ENCODE results near the gene NRXN3.
A peak's percentile ranks its signal among the peaks of the same experiment; 100 is the strongest.
"Not testable (repeated sequence)": the region's sequence is repeated elsewhere in the genome, so short reads cannot be mapped to it uniquely, and the experiment has no call there.

NRXN3 gene

DNA sequence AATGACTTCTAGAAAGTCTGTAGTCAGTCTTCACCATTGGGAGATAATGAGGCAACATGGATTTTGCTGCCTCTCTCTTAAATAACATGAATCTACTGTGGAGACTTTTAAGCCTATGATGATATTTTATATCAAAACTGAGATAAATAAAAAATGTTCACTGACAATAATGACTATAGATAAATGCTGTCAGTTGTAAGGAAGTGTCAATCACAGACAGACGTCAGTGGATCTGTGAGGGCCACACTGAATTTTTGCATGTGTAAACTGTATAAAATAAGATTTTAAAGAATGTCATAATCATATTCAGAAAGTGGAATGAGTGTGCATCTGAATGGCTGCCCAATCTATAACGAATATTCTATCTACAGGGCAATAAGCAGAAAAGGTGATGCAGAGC lies 364.0 kb downstream of the NRXN3 start:
- Histone ChIP-seq H3K27ac (ENCODE audit: insufficient read depth, low read depth, low read length, poor library complexity, severe bottlenecking) (no peak overlapping the region), H3K36me3 (ENCODE audit: control insufficient read depth, insufficient read depth, low read length) (no peaks in the 10 kb centered on the region), H3K9me3 (ENCODE audit: control insufficient read depth, low read length) (no peaks in the 10 kb centered on the region), H3K27me3 (ENCODE audit: control insufficient read depth, insufficient read depth, low read length, poor library complexity, severe bottlenecking) (no peaks in the 10 kb centered on the region), H3K4me1 (ENCODE audit: control insufficient read depth, insufficient read depth, low read length) (no peaks in the 10 kb centered on the region), H3K4me3 (ENCODE audit: insufficient read depth, low read depth, low read length) (no peak overlapping the region)
- 81 to 83% methylated on average over 2 of the region's 2 CpGs for WGBS, 2 experiments

DNA sequence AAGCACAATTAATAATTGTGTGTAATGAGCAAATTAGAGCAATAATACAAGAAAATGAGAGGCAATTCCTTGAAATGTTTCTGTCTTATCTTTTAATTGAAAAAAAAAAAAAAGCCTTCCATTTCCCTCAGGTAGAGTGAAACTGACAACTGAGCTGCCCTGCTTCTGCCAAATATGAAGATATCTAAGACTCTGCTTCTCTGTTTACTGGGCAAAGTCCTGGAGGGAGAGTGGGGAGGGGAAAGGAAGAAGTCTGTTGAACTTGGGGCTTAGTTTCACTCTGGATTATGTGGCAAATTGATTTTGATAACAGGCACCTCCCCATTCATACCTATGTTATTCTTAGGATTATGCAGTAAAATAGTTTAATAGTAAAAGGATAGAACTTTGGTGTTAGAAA lies 364.9 kb downstream of the NRXN3 start:
- no peaks in the 10 kb centered on the region for H3K9me3 ChIP-seq (ENCODE audit: control insufficient read depth, low read length)

DNA sequence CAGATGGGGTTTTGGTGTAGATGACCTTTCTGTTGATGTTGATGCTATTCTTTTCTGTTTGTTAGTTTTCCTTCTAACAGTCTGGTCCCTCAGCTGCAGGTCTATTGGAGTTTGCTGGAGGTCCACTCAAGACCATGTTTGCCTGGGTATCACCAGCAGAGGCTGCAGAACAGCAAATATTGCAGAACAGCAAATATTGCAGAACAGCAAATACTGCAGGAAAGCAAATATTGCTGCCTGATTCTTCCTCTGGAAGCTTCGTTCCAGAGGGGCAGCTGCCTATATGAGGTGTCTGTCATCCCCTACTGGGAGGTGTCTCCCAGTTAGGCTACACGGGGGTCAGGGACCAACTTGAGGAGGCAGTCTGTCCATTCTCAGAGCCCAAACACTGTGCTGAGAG lies 371.6 kb downstream of the NRXN3 start:
- H3K4me1 ChIP-seq (ENCODE audit: control insufficient read depth, insufficient read depth, low read length); H3K36me3 ChIP-seq (ENCODE audit: control insufficient read depth, insufficient read depth, low read length); H3K9me3 ChIP-seq (ENCODE audit: control insufficient read depth, low read length); H3K27ac ChIP-seq (ENCODE audit: insufficient read depth, low read depth, low read length, poor library complexity, severe bottlenecking); H3K27me3 ChIP-seq (ENCODE audit: control insufficient read depth, insufficient read depth, low read length, poor library complexity, severe bottlenecking); H3K4me3 ChIP-seq (ENCODE audit: insufficient read depth, low read depth, low read length): not testable (repeated sequence)
- WGBS, 2 experiments: 89 to 91% methylated on average over 2 of the region's 2 CpGs

More for the DNA sequence above, 364.9 kb downstream of the NRXN3 start:
- no peaks in the 10 kb centered on the region for H3K27me3 ChIP-seq (ENCODE audit: control insufficient read depth, insufficient read depth, low read length, poor library complexity, severe bottlenecking)
- H3K36me3 ChIP-seq (ENCODE audit: control insufficient read depth, insufficient read depth, low read length): no peaks in the 10 kb centered on the region
- no peaks in the 10 kb centered on the region for H3K4me1 ChIP-seq (ENCODE audit: control insufficient read depth, insufficient read depth, low read length)
- no peak overlapping the region for H3K4me3 ChIP-seq (ENCODE audit: insufficient read depth, low read depth, low read length)
- no peak overlapping the region for H3K27ac ChIP-seq (ENCODE audit: insufficient read depth, low read depth, low read length, poor library complexity, severe bottlenecking)

DNA sequence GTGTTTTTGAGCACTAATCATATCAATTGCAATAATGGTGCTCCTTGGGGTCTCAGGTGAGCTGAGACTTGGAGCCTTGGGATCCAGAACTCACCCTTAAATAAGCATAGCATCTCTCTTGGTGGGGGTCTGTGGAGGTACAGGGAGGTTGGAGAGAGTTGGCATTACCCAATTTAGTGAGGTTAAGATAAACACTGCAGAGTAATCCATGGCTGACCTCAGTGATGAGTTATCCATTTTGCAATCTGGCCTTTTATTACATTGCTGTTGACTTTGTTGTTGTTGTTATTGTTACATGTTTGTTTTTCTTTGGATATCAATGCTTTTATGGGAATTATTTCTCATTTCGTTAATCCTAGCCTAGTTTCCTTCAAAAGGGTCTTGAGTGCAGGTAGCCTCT lies 373.3 kb downstream of the NRXN3 start:
- no peaks in the 10 kb centered on the region for H3K36me3 ChIP-seq (ENCODE audit: control insufficient read depth, insufficient read depth, low read length)
- H3K4me1 ChIP-seq (ENCODE audit: control insufficient read depth, insufficient read depth, low read length): no peaks in the 10 kb centered on the region
- no peak overlapping the region for H3K27ac ChIP-seq (ENCODE audit: insufficient read depth, low read depth, low read length, poor library complexity, severe bottlenecking)
- H3K4me3 ChIP-seq (ENCODE audit: insufficient read depth, low read depth, low read length): no peak overlapping the region
- no peaks in the 10 kb centered on the region for H3K27me3 ChIP-seq (ENCODE audit: control insufficient read depth, insufficient read depth, low read length, poor library complexity, severe bottlenecking)
- WGBS, 2 experiments: 83 to 94% methylated on average over 1 of the region's 1 CpG
- H3K9me3 ChIP-seq (ENCODE audit: control insufficient read depth, low read length): no peaks in the 10 kb centered on the region

DNA sequence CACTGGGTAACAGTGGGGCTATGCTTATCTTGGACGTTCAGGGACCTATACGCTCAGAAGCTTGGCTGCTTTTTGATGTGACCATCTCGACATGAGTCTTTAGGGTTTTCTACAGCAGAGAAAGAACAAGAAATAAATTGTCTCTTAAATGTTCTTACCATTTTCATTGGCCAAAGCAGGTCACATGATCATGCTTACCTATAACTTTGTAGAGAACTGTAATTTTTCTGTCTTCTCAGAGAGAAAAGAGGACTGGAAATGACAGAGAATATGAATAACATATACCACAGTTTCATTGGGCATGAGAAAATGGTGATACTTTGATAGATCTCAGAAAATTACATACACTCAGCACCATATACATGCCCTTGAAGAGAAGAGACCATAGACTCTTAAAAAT lies 390.9 kb downstream of the NRXN3 start:
- WGBS, 2 experiments: 70 to 75% methylated on average over 3 of the region's 3 CpGs
- Histone ChIP-seq H3K4me1 (ENCODE audit: control insufficient read depth, insufficient read depth, low read length) (no peaks in the 10 kb centered on the region), H3K9me3 (ENCODE audit: control insufficient read depth, low read length) (no peaks in the 10 kb centered on the region), H3K4me3 (ENCODE audit: insufficient read depth, low read depth, low read length) (no peak overlapping the region), H3K27me3 (ENCODE audit: control insufficient read depth, insufficient read depth, low read length, poor library complexity, severe bottlenecking) (no peaks in the 10 kb centered on the region), H3K36me3 (ENCODE audit: control insufficient read depth, insufficient read depth, low read length) (no peaks in the 10 kb centered on the region), H3K27ac (ENCODE audit: insufficient read depth, low read depth, low read length, poor library complexity, severe bottlenecking) (no peak overlapping the region)

DNA sequence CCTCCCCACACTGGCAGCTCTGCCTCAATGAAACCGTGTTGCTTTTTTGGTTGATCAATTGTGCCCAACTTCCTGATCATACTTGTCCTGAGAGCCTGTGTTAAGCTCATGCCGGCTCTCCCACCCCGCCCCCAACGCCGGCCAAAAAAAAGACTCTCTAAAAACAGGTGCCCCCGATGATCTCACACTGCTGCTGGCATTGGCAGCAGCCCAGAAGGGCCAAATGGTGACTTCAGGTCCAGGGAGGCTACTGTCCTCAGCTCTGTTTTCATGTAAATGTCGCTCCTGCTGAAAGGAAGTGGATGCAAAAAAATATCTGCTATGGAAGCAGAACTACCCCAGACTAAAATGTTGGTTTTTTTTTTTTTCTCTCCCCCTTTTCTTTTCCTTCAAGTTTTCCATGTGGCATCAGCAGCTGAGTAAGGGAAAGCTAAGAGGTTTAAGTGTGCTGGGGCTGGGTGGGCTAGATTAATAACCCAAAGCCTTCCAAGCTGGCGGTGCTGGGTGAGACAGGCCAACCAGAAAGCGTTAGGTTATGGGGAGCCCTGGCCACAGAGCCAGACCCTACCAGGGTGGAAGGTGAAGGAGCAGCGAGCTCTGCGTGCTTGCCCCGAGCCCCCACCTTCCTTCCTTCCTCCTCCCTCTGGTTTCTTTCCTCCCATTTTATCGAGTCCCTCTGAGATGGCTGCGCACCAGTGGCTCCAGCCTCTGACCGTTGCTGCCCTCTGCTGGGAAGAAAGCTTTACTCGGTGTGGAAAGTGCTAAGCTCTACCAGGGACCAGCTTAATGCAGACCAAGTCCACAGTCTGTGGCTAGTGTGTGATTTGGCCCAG lies 396.1 kb downstream of the NRXN3 start:
- H3K36me3 ChIP-seq (ENCODE audit: control insufficient read depth, insufficient read depth, low read length): no peaks in the 10 kb centered on the region
- no peaks in the 10 kb centered on the region for H3K4me1 ChIP-seq (ENCODE audit: control insufficient read depth, insufficient read depth, low read length)
- no peaks in the 10 kb centered on the region for H3K27me3 ChIP-seq (ENCODE audit: control insufficient read depth, insufficient read depth, low read length, poor library complexity, severe bottlenecking)
- H3K4me3 ChIP-seq (ENCODE audit: insufficient read depth, low read depth, low read length): peak overlapping the region; percentile 1
- no peaks in the 10 kb centered on the region for H3K9me3 ChIP-seq (ENCODE audit: control insufficient read depth, low read length)
- no peak overlapping the region for H3K27ac ChIP-seq (ENCODE audit: insufficient read depth, low read depth, low read length, poor library complexity, severe bottlenecking)
- WGBS, 2 experiments: 16 to 22% methylated on average over 16 of the region's 16 CpGs

DNA sequence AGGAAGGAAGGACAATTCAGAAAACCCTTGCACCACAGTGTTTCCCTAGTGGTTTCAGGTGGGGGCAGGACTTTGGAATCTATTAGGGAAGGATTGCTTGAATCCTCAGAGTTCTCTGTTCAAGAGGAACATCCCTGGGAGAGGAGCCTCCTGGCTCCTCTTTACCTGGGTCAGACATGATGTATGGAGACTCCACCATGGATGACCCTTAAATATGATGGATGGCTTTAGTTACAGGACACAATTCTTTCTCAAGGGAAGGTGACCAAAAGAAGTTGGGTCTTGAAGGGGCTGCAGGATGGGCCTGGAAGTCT lies 396.6 kb downstream of the NRXN3 start:
- H3K4me1 ChIP-seq (ENCODE audit: control insufficient read depth, insufficient read depth, low read length): no peaks in the 10 kb centered on the region
- H3K27me3 ChIP-seq (ENCODE audit: control insufficient read depth, insufficient read depth, low read length, poor library complexity, severe bottlenecking): no peaks in the 10 kb centered on the region
- H3K9me3 ChIP-seq (ENCODE audit: control insufficient read depth, low read length): no peaks in the 10 kb centered on the region
- no peaks in the 10 kb centered on the region for H3K36me3 ChIP-seq (ENCODE audit: control insufficient read depth, insufficient read depth, low read length)
- H3K27ac ChIP-seq (ENCODE audit: insufficient read depth, low read depth, low read length, poor library complexity, severe bottlenecking): no peak overlapping the region
- H3K4me3 ChIP-seq (ENCODE audit: insufficient read depth, low read depth, low read length): no peak overlapping the region

DNA sequence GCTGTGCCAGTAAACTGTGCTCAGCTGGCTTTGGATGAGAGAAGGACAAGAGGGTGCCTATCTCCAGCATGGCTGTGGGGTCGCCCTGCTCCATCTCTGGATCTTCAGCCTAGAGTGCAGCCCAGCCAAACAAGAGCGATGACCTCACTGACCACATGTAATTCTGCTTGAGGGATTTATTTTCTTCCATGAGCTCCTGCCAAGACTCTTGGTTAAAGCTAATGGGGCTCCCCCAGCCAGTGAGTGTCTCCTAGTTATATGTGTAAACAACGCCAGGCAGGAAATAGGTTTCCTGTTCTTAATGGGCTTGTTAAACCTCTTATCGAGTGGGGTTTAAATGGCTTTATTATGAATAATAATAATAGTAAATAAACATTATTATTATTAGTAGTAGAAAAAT lies 397.2 kb downstream of the NRXN3 start:
- Histone ChIP-seq H3K4me1 (ENCODE audit: control insufficient read depth, insufficient read depth, low read length) (no peaks in the 10 kb centered on the region), H3K27me3 (ENCODE audit: control insufficient read depth, insufficient read depth, low read length, poor library complexity, severe bottlenecking) (no peaks in the 10 kb centered on the region), H3K9me3 (ENCODE audit: control insufficient read depth, low read length) (no peaks in the 10 kb centered on the region), H3K4me3 (ENCODE audit: insufficient read depth, low read depth, low read length) (no peak overlapping the region), H3K27ac (ENCODE audit: insufficient read depth, low read depth, low read length, poor library complexity, severe bottlenecking) (no peak overlapping the region), H3K36me3 (ENCODE audit: control insufficient read depth, insufficient read depth, low read length) (no peaks in the 10 kb centered on the region)
- whole genome bisulfite sequencing, 2 experiments: 88 to 92% methylated on average over 3 of the region's 4 CpGs

DNA sequence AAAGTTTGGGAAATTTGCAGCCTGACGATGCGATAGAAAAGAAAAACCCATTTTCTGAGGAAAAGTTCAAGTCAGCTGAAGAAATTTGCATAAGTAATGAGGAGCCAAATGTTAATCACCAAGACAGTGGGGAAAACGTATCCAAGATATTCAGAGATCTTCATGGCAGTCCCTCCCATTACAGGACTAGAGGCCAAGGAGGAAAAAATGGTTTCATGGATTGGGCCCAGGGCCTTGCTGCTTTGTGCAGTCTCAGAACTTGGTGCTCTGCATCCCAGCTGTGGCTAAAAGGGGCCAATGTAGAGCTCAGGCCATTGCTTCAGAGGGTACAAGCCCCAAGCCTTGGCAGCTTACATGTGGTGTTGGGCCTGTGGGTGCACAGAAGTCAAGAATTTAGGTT lies 403.6 kb downstream of the NRXN3 start:
- not testable (repeated sequence) for H3K9me3 ChIP-seq (ENCODE audit: control insufficient read depth, low read length); H3K36me3 ChIP-seq (ENCODE audit: control insufficient read depth, insufficient read depth, low read length); H3K27me3 ChIP-seq (ENCODE audit: control insufficient read depth, insufficient read depth, low read length, poor library complexity, severe bottlenecking); H3K27ac ChIP-seq (ENCODE audit: insufficient read depth, low read depth, low read length, poor library complexity, severe bottlenecking); H3K4me3 ChIP-seq (ENCODE audit: insufficient read depth, low read depth, low read length); H3K4me1 ChIP-seq (ENCODE audit: control insufficient read depth, insufficient read depth, low read length)
- 93 to 96% methylated on average over 3 of the region's 3 CpGs for WGBS, 2 experiments

DNA sequence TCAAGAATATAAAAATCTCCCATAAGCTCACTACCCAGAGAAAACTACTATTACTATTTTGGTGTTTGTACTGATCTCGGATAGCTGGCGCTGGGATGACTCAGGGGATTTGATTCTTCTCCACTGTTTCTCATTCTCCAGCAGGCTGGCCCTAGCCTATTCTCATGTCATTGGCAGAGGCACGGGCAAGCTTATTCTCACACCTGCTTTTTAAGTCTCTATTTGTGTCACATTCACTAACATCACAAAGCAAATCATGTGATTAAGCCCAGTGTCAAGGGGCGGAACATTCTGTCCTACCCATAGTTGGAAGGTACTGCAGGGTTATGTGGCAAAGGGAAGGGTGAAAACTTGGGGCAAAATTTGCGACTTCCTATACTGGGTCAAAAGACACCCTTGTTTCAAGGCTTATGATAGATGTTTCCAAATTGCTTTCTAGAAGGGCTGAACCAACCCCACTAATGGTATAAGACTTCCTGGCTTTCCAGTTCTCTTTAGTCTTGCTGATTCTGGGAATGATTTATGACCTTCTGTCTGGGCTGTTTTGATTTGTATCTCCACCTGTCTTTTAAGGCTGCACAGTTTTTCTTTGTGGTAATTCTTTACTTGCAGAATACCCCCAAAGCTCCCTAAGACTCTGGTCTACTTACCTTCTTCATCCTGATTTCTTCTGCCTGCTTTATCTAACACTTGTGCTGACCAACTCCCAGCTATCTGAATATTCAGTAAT lies 406.4 kb downstream of the NRXN3 start:
- Histone ChIP-seq H3K36me3 (ENCODE audit: control insufficient read depth, insufficient read depth, low read length) (no peaks in the 10 kb centered on the region), H3K27ac (ENCODE audit: insufficient read depth, low read depth, low read length, poor library complexity, severe bottlenecking) (no peak overlapping the region)
- 89 to 96% methylated on average over 5 of the region's 5 CpGs for WGBS, 2 experiments

More for the DNA sequence above, 406.4 kb downstream of the NRXN3 start:
- no peak overlapping the region for H3K4me3 ChIP-seq (ENCODE audit: insufficient read depth, low read depth, low read length)
- H3K9me3 ChIP-seq (ENCODE audit: control insufficient read depth, low read length): peaks cover 3% of the 10 kb centered on the region
- no peaks in the 10 kb centered on the region for H3K4me1 ChIP-seq (ENCODE audit: control insufficient read depth, insufficient read depth, low read length)
- no peaks in the 10 kb centered on the region for H3K27me3 ChIP-seq (ENCODE audit: control insufficient read depth, insufficient read depth, low read length, poor library complexity, severe bottlenecking)
